Right lung (tissue), 5 donors: ENCODE results near the gene EHHADH. TPM values are rescaled to one million over a fixed set of nuclear protein-coding genes. Genes with fewer than 3 reads are reported as not detected.

Experiments used
- DNase-seq, 2 donors: peaks; one replicate each; pipeline ENCODE4 v3.0.0-alpha.2; 2013
- polyA plus RNA-seq, 5 donors: library from polyadenylated mRNA; unstranded; fragments of 120-200 nt; gene quantifications; one replicate each; pipeline versions ENCODE4 v1.2.1 to v1.2.3, GENCODE V29; 2013; ENCODE audit warnings: inconsistent platforms in 1 of 5, low replicate concordance in 1 of 5; ENCODE audit not compliant: insufficient read length in 5 of 5, insufficient read depth in 1 of 5

EHHADH gene
- polyA plus RNA-seq, 5 donors, result 7.9 to 13.9 (median 11.7) TPM

DNA sequence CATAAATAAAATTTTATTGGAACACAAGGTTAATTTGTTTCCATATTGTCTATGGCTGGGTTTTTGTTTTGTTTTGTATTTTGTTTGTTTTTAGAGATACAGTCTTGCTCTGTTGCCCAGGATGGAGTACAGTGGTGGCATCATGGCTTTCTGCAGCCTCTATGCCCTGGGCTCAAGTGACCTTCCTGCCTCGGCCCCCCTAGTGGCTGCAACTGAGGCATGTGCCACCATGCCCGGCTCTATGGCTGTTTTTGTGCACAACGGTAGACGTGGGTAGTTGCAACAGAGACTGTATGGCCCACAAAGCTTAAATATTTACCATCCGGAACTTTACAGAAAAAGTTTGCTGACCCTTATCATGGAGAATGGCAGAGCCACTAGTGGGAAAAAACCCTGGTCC lies 54.2 kb downstream of the EHHADH start:
- no peak for DNase-seq

DNA sequence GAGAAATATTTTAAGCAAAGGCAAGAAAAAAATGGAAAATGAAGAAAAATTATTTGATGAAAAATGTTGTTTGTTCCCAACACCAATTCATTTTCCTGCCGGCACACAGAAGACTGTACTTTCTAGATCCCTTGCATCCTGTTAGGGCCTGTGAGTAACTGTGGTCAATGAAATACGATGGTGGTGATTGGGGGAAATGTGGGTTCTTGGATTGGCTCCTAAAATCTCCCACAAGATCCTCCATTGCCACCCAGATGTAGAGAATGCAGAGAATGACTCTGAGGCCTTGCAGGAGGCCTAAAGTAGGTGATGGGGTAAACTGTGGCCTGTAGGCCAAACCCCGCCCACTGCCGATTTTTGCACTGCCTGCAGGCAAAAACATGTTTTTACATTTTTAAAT lies 54.6 kb downstream of the EHHADH start:
- DNase-seq, result no peak

DNA sequence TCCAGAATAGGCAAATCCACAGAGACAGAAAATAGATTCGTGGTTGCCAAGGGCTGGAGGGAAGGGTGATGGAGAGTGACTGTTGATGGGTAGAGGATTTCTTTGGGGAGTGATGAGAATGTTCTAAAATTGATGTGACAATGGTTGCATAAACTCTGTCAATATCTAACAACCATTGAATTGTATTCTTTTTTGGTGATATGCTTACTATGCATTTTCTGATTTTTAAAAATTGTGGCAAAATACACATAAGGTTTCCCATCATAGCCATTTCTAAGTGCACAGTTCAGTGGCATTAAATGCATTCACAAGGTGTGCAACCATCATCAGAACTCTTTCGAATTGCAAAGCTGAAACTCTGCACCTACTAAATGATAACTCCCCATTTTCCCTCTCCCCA lies 56.8 kb downstream of the EHHADH start:
- no peak for DNase-seq

DNA sequence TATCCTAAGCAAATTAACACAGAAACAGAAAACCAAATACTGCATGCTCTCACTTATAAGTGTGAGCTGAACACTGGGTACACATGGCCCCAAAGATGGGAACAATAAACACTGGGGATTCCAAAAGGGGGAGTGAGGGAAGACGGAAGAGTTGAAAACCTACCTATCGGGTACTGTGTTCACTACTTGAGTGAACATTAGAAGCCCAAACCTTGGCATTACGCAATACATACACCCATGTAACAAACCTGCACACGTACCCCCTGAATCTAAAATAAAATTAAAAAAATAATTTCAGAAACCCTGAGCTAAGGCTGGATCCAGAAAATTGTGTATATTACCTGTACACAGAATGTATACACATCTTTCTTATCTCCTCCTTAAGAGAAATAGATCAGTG lies 58.2 kb downstream of the EHHADH start:
- no peak for DNase-seq

DNA sequence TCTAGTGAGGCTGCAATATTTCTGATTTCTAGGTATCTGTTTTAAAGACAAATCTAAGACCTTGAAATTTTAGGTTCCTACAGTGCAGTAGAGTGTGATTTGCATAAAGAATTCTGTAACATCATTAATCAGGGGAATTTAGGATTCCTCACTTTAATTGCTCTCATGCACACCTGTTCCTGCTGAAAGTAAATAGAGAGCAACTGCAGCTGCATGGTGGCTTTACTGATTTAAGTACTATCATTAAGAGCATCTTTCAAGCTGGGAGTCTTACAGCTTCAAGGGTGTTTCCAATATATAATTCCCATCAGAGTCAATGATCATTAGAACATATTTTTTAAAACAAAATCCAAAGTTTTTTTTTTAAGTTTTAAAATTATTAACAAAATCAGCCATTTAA lies 65.0 kb downstream of the EHHADH start:
- DNase-seq, result no peak

DNA sequence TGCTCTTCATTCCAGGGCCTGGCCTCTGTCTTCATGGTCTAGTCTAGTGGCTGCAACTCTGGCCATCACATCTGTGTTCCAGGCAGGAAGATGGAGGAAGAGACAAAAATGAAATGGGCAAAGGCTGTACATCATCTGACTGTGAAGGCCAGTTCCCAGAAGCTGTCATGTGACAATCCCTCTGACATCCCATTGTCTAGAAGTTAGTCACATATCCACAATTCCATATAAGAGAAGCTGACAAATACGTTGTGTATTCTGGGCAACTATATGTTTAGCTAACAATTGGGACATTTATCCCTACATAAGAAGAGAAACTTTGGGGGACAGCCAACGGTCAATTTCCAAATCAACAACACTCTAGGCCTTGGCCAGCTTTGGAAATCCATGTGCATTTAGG lies 66.5 kb downstream of the EHHADH start:
- no peak for DNase-seq

DNA sequence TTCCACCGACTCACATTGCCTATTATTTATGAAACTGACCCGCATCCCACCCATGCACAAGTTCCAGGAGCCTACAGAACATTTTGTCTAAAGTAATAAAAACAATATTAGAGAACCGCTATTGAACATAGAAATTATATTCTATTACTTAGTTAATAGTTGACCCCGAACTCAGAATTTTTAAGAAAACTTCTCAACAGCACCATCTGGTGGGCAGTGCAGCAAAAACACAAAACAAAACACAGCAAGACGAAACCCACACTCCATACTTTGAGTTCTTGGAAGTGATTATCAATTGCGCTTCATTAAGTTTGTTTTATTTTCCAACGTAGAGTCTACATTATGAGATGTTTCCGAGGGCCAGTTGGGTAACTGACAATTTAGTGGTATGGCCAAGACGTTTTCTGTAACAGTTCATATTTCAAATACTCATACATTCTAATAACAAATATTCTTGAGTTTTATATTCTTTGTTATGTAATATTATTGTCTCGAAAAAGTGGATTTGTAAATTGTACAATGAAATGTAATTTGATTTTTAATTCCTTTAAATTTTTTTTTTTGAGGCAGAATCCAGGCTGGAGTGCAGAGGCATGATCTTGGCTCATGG lies 77.0 kb downstream of the EHHADH start:
- DNase-seq, result peak in 1 of 2 donors; percentile 34

DNA sequence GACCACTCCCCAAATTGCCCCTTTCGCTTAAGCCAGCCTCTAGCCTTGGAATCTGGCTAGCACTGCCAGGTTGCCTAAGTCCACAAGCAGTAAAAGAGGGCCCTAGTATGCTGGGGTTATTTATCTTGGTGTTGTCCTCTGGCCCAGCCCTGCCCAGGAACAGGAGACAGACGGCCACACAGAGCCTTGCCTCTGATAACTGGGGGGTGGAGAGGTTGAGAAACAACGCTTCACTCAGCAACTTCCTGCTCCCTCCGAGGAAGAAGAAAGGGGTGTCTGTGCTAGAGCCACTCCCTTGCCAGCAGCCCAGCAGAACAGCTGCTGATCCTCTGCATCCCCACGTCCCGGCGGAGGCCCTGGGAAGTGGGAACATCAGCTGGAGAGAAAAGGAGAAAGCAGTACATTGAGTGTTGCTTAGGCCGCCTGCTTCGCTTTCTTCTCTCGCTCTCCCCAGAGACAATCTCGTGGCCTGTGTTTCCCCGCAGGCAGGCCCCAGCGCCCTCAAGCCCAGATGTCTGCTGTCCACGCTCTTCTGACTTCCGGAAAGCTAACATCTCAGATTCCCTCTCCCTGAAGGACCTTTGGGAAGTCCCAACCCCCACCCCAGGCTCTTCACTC lies 78.4 kb downstream of the EHHADH start:
- peak in 1 of 2 donors; percentile 33 for DNase-seq

DNA sequence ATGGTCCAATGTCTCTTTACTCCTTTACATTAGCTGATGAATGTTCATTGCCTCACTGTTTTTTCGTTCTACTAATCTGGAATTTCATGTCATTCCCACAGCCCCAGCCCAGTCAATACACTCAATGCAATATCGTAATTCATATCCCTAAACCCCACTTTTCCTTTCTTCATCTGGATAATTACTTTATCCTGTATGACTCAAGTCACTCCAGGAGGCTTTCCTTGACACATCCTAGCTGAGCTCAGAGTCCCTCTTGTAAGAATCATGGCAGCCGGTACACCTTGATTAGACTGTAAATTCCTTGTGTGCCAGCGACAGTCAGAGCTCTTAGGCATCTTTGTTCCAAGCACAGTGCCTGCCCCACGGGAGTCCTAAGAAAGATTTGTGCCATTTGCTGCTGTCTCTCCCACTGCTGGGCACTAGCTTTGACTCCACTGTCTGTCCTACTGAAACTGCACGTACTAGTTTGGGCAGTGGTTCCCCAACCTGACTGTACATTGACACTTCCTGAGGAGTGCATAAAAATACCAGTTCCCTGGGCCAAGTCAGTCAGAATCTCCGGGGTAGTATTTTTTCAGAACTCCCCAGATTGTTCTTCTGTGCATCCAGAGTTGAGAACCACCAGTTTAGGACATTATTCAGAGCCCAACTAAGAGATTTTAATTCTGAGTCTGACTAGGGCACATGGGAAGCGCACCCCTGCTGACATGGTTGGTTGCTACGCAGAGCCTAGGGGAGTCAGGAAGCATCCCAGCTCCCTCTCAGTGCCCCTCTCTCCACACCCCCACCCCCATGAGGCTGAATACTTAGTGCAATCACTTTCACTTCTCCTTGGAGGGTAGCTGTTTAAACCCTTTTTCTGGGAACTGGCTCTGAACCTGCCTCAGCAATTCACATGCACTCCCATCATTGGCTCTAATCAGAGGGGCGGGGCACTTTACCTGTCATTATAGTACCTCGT lies 81.5 kb downstream of the EHHADH start:
- DNase-seq, result no peak

DNA sequence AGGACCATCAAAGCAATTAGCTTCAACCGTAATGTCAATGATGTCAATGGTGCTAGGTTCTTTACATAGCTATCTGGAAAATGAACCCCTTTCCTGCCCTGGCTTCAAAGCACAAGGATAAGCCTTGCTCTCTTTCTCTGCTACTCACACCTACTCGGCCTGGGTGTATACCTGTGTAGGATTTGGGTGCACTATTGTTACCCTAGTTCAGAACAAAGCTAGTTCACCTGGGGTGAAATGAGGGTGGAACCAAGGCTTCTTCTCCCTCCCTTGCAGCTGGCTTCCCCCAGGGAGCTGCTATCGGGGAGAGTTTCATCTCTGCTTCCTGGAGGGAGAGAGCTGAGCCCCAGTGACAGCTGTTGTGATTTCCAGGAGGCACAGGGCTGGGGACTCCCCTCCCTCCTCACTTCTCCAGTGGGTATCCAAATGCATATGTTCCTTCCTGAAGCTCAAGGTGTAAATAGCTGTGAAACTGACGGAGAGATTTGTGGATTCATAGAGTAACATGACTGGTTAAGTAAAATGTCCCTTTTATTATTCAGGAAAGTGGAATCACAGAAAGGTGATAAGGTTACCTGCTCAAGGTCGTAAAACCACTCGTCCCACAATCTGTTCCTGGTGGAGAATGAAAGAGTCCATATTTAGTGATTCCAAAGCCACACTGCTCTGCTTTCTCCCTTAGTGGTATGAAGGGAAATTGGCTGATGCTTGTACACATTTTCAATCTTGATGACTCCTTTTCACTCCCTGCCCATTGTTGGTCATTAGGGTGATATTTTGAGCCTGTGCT lies 89.2 kb downstream of the EHHADH start:
- DNase-seq, result no peak

DNA sequence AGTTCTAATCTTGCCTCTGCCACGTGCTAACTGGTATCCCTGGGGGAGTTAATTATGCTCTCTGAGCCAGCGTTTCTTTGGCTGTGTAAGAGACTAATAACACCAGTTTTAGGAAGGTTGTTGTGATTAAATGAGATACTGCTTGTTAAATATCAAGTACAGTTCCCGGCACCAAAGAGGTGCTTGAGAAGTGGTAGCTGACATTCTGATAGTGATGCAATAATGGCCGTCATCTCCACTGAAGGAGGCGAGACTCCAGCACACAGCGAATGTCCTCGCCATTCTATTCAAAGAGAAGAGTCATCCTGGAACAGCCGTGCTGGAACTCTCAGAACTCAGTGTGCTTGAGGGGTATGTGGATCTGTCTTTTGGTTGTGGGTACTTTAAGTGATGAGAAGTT lies 91.2 kb downstream of the EHHADH start:
- DNase-seq, result no peak

DNA sequence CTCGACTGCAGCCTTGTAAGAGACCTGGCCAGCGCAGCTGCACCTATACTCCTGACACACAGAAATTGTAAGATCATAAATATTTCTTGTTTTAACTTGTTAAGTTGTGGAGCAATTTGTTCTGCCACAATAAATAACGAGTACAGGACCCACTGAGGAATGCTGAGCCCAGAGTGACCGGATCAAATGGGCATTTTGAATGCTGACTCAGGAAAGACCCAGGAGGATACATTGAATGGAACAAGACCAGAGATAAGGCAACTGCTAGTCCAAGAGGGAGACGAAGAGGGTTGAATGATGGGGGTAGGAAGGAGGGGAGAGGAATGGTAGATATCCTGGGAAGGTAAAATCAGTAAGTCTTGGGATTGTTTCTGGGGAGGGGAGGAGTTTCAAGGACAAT lies 92.1 kb downstream of the EHHADH start:
- DNase-seq, result no peak

DNA sequence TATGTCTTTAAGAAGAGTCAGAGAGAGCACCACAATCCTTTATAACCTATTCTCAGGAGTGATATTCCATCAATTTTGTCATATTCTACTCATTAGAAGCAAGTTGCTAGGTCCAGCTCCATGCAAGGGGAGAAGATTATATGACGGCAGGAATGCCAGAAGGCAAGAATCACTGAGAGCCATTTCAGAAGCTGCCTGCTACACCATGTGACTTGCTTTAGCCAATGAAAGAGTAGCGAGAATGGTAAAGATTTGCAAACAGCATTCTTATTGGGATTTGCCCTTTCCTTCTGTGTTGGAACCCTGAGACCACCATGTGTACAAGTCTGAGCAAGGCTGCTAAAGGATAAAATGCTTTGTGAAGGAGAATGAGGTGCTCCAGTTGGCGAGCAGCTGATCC lies 96.5 kb downstream of the EHHADH start:
- no peak for DNase-seq

DNA sequence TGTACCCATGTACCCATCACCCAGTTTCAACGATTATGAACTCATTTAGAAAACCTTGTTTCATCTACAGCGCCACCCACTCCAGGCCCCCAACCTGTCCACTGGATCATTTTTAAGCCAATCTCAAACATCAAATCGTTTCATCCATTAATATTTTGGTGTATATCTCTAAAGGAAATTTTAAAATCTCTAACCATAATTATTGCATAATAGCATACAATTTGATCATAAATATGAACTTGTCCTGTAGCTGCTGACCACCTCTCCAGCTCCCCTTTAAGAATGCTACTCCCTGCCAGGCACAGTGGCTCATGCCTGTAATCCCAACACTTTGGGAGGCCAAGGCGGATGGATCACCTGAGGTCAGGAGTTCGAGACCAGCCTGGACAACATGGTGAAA lies 98.2 kb downstream of the EHHADH start:
- no peak for DNase-seq

DNA sequence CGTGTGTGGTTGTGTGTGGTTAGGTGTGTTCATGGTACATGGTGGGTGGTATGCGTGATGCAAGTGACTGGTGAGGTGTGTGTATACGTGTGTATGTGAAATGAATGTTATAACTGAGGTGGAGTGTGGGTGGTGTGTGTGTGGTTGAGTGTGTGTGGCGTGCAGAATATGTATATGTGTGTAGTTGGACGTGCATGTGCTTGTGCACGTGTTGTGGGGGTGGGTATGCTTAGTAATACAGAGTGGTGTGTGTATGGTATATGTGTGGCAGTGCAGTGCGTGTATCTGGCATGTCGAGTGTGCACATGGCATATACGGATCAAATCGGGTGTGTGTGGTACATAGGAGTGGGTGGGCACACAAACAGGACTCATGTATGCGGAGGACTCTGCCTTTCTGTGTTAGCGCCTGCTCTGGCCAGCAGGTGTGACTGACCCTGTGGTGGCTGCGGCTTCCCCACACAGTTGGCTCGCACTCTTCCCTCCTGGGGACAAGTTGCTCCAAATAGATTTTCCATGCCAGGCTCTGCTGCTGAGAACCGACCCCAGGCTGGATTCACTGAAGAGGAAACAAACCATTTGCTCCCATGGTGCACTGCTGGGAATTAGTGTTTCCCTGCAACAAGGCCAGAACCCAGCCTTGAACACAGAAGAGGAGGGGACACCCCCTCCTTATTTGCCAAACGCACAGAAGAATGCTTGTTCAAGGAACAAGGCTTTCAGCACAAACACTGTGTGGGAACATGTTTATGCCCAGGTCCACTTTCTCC lies 99.8 kb downstream of the EHHADH start:
- DNase-seq, result no peak

DNA sequence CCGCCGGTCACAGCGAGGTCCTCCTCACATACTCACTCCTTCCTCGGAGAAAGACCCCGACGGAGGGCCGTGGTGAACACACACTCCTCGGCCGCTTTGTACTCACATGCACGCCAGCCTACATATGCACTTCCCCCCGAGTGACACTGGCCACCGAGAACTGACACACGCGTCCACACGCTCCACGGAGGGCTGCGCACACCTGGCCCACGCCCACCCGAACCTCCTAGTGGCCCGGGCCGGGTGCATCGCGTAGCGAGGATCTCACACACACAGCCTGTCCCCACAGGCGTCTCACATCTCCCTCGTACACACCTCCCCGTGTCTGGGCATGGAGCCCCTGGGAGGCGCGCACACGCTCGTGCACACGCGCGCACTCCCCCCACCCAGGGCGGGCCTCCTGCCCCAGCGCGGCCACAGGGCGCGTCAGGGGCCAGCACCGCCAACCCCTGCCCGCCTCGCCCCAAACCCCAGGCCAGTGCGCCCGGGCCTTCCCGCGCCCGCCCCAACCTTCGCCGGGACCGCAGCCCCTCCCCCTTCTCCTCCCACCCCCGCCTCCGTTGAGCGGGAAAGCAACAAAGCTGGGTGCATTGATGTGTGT lies 100.6 kb downstream of the EHHADH start:
- DNase-seq, result peak in 1 of 2 donors; percentile 54

DNA sequence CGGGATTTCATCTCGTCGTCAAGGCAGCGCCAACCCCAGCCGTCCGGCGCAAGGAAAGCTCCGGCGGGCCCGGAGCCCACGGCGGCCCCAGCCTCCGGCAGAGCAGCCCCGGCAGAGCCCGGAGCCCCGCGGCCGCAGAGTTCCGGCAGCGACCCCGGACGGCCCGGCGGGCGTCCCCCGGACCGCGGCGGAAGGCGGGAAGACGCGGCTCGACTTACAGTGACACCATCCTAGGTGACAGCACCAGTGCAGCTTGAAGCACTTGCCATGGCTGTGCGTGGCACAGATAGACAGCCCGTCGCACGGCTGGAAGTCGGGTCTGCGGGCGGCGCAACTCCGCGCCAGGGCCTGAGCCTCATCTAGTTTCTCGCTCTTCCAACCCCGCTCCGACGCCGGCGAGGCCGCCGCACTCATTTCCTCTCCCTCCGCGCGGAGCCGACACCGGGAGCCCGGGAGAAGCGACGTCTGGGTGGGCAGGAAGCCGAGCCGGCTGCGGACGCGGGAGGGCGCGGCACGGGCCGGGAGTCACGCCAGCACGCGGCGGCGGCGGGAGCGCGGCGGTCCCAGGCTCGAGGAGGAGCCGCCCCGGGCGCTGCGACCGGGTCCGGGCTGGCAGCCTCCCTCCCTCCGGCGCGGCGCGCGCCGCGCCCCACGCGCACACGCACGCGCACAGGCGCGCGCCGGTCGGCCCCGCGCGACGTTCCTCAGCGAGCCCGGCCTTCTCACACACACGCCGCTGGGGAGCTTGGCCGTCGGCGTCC lies 101.3 kb downstream of the EHHADH start, which contains the start of gene C3orf70:
Gene C3orf70 (minus strand): TSS at position 651 of the 761 bp plus-strand sequence. CDS start 237 bp downstream, at position 414.
- peak; percentile 64 to 74 for DNase-seq

DNA sequence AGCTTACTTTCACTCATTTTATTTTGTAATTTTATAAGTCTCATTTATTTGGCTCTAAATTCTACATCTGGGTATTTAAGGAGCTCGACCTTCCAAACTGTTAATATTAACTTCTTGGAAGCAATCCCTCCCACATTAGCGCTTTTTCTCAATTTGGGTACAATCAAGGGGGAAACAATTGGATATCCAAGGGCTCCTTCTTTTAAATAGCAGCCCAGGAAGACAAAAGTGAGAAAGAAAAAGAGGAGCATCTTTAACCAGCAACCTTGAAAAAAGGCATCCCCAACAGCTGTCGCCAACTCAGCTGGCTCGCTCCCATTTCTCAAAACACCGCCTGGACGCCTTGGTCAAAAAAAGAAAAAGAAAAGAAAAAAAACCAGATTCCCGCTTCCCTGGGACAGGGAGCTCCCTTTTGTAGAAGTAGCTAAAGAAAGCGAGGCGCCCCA lies 101.9 kb downstream of the EHHADH start:
- no peak for DNase-seq

DNA sequence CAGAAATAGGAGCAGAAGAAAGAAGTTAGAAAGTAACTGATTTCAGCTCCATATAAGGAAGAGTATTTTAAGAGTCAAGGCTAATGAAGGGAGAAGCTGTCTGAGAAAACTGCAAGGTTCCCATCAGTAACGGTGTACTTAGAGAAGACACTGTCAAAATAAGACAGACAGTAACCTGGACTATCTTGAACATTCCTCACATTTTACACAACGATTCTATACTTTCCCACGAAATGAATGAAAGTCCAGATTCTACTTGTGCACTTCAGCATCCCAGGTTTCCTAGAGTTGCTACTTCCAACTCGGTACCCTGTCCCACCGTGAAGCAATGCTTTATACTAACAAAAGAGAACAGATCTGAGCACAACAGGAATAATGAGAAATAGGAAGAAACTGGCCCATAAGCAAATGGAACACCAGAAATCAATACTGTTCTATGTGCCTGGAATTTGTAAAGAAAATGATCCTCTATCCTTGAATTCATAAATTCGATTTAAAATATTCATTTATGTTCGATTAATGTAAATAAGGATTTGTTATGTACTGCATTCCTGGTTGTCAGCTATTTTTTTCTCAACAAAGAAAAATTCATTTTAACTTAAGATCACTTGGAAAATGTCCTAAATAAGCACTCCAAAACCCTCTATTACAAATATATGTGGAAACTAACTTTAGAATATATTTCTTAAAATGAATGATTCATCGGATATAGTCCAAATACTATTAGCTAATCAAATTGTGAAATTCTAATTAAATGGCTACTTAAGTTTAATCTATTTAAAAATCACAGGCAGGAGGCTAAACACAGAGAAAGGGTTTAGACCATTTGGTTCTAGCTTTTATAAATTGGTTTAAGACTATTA lies 102.5 kb downstream of the EHHADH start:
- no peak for DNase-seq
